Activated CD4-positive, CD25-positive, alpha-beta regulatory T cell treated with anti-CD3 and anti-CD28 coated beads, Interleukin-2, amount 50 U/mL, for 24 hours (primary cell): Measurements from ENCODE around the gene MIDN.

Source experiments
- ATAC-seq, 2 donors: fragments of 150-1000 bp; cut with Tn5 transposase; one replicate each; pipeline ENCODE4 v1.10.0; 2021; ENCODE audit warnings: mild to moderate bottlenecking in 1 of 2, moderate library complexity in 1 of 2

Gene MIDN

DNA sequence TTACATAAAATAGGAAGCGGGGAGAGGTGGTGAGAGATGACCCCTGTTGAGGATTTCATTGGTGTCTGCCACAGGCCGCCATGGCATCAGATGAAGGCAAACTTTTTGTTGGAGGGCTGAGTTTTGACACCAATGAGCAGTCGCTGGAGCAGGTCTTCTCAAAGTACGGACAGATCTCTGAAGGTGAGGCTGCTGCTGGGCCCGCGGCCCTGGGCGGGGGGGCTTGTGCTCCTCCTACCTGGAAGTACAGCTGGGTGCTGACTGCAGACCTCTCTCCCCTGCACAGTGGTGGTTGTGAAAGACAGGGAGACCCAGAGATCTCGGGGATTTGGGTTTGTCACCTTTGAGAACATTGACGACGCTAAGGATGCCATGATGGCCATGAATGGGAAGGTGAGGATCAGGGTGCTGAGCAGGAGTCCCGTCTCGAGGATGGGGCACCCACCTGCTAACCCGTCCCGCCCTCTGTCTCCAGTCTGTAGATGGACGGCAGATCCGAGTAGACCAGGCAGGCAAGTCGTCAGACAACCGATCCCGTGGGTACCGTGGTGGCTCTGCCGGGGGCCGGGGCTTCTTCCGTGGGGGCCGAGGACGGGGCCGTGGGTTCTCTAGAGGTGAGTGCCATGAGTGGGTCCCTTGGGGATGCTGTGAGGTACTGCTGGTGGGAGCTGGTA is 22.6 kb downstream of the MIDN start:
- no peak for ATAC-seq

GRCh38 chr19:1271528-1272422 is 23.4 kb downstream of the MIDN start:
- ATAC-seq = no peak

GRCh38 chr19:1272423-1273262 is 24.3 kb downstream of the MIDN start:
- ATAC-seq = no peak

DNA sequence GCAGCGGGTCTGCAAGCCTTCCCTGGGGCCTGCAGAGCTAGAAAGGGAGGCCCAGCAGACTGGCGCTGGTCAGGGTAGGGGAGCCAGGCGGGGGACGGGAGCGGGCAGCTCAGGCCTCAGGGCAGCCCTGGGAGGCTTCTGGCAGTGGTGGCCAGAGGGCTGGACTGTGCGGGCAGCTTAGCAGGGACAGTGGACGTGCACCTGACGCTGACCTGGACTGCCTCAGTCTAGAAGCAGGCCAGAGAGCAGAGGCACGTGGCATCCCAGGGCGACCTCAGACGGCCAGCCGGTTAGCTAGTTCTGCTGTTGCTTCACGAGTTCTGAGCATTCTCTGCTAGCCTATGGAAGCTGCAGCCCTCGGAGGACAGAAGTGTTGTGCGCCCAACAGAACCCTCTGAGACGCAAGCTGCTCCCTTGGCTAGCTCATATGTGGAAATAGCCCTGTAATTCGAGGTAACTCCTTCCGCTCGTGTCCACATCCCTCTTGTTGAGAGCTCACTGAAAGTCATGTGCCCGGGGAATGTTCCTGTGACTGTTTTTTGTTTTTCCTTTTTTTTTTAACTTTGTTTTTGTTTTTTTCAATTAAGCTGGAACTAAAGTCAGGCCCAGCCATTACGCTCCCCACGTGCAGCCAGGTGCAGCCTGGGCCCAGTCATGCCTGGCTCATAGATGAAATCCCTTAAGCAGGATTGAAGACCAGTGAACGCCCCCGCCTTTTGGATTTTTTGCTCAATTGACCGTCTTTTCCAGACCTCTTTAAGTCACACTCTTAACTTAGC is 25.1 kb downstream of the MIDN start:
- ATAC-seq = no peak

- ATAC-seq = no peak
These were observed 25.9 kb downstream of the MIDN start for GRCh38 chr19:1274081-1274851.

DNA sequence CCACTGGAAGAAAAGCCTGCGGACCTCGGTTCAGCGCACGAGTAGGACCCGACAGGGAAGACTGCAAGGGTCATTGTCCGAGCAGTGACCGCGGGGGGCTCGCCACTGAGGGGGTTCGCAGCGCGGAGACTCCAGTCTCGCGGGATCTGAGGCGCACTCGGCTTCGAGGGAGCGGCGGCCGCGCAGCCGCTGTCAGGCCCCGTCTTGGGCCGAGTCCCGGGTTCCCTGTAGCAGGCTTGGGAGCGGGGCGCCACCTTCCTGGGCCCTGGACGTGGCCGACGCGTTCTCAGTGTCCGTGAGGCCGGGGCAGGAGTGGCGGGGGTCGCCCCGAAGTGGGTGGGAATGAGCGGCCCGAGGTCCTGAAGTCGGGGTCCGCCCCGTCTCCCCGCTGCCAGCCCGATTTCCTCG is 26.5 kb downstream of the MIDN start:
- no peak for ATAC-seq

- ATAC-seq = peak; percentile 87 to 88
These were observed 27.0 kb downstream of the MIDN start, which contains the start of gene FAM174C for GRCh38 chr19:1275260-1275975. TSS of gene FAM174C (plus strand) at chr19:1275530. CDS start at chr19:1275550, 20 bp downstream.

DNA sequence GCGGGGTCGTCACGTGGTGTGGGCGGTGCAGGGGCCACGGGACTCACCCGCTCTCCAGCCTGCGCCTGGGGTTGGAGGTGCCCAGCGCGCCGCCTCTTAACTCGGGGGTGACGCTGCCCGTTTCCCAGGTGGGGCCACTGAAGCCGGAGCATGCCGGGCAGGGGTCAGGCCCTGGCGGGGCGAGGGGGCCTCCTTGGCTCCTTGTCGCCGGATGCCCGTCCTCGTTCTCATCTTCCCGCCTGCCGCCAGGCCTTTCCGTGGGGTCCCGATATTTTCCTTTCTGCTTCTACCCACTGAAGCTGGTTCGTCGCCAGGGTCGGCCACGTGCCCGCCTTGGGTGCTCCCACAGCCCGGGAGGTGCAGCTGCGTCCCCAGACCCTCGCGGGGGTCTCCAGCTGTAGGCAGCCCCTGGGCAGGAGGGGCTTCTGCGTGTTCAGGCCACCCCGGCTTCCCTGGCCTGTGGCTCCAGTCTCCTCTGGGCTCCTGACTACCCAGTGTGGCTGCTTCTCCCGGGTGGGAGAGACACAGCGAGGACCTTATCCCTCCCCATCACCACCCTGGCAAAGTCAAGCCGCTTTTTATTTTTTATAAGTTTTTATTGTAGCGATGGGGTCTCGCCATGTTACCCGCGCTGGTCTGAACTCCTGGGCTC is 27.7 kb downstream of the MIDN start:
- no peak for ATAC-seq

DNA sequence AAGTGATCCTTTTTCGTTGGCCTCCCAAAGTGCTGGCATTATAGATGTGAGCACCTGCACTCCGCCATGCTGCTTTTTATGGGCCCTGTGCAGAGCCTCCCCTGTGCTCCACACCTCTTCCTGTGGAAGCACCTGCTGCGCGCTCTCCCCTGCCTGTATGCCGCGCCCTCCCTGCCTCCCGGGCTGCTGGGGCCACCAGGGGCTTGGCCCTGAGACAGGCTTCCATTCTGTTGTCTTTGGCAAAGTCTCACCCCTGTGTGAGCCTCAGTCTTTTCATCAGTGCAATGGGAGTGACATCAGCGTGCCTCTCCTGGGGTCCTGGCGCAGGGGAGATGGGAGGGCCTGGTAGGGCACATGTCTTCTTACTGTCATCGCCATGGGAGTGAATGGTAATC is 28.2 kb downstream of the MIDN start:
- no peak for ATAC-seq

DNA sequence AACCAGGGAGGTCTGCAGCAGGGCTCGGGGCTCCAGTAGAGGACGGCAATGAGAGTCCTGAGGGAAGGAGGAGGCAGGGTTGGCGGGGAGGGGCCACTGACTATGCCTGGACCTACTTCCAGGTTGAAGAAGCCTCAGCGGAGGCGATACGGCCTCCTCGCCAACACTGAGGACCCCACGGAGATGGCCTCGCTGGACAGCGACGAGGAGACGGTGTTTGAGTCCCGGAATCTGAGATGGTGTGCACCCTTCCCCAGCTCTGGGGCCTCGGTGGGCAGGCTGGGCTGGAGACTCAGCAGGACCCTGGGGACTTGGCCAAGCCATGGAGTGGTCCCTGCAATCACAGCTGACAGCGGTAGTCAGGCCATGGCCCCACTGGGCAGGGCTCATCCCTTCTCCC is 28.7 kb downstream of the MIDN start:
- no peak for ATAC-seq

GRCh38 chr19:1278074-1278473 is 29.7 kb downstream of the MIDN start:
- no peak for ATAC-seq

- no peak for ATAC-seq
These were observed 30.6 kb downstream of the MIDN start for GRCh38 chr19:1278713-1279660.

DNA sequence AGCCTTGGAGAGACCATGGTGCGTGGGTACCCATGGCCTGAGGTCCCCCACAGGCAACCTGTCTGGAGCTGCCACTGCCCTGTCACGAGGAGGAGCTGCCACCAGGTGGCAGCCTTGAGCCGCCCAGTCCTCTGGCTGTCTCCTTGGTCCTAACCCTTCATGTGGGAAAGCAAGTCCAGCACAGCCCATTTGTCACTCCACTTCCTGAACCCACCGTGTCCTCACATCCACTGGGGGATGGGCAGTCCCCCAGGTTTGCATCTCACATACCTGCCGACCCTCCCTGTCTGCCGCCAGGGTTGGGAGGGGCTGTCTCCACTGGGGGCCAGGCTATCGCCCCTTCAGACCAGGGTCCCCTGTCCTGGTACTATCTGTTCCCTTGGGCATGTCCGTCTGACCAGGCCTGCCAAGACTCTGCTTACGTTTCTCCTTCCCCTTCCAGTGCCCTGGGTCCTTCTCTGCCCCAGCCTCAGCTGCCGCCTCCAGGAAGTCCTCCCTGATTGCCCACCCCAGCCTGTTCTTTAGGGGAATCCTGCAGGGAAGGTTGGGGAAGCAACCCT is 31.5 kb downstream of the MIDN start:
- ATAC-seq = peak in 1 of 2 donors; percentile 9

DNA sequence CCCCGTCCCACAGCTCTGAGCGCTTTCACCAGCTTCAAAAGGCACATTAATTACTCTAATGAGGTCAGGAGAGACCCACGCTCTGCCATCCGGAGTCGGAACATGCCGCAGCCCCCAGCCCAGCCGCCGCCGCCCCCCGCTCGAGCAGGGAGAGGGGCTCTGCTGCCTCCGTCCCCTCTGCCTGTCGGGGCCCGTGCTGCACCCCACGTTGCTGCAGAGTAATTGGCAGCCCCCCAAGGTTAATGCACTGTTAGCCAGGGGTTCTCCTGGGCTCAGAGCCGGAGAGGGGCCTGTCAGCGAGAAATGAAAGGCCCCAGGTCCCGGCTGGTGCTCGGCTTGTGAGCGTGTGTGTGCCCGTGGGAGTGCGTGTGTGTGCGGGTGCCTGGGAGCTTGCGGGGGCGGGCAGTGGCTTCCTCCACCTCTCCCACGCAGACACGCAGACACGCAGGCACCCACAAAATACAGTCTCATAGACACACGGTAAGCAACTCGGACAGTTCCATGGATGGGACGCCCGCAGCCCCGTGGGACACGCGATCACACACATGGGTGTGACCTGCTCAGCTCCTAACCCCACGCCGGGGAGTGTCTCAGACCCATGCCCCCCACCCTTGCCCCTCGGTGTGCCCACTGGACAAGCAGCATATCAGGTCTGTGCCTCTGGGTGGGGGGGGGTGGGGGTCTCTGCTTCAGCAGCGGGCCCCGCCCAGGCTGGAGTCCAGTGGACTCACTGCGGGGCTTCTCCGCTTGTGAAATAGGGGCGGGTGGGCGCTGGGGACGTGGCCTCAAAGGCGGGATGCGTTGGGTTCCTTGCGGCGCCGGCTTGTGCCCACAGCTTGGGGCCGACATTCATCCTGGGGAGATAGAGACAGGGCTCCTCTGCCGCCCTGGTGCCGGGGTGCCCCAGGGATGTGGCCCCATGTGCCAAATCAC is 32.5 kb downstream of the MIDN start:
- no peak for ATAC-seq

- no peak for ATAC-seq
These were observed 33.3 kb downstream of the MIDN start for GRCh38 chr19:1281569-1282287.

GRCh38 chr19:1282588-1283206 is 34.3 kb downstream of the MIDN start:
- ATAC-seq = no peak
